AG10803 (cell line): ENCODE data around the gene PTN.
"Not testable (repeated sequence)": the region's sequence is repeated elsewhere in the genome, so short reads cannot be mapped to it uniquely, and the experiment has no call there.

Experiments used
- DNase-seq: peaks from one replicate; pipeline ENCODE4 v3.0.0; 2010; ENCODE audit warnings: low read depth
- H3K4me3 ChIP-seq: 2 replicates; pipeline ENCODE4 v1.5.1; 2011; ENCODE audit warnings: mild to moderate bottlenecking, low read length, control low read depth
- CTCF ChIP-seq: conservative IDR thresholded peaks from 2 replicates; pipeline ENCODE4 v1.5.1; 2011; ENCODE audit warnings: mild to moderate bottlenecking, low read length, control low read depth, inconsistent platforms

The PTN gene

GRCh38 chr7:137242616-137243015 lies 100.9 kb downstream of the PTN start:
- H3K4me3 ChIP-seq, result no peak overlapping the region
- no peak for DNase-seq
- no peak for TF ChIP-seq CTCF

DNA sequence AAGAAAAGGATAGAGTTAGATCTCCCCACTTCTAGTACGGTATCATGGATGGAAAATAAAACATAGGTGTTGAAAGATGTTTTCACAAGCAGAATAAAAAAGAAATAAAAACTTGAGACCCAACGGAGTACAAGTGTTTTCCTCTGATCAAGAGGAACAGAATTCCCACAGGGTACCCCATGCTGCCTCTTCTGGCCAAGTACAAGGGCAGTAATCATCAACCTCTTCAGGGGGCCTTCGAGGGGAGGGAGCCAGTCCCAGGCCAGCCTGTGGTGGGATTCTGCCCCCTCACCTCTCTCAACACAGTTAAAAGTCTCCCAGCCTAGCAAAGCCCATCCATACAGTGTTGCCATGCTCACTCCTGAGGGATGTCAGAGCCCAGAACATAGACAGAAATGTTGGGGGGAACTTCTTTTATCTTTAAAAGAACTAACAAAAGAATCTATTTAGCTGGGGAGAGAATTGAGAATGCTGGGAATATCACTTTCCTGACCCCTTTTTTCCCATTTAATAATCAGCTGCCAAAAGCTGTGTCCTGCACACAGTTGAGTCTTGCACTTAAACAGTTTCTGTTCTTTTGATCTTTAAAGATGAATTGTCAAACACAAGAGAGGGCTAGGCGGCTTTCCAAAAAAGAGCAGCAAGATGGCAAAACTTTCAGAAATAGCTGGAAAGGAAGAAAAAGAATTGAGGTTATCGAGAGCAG lies 101.7 kb downstream of the PTN start:
- TF ChIP-seq CTCF, result no peak
- H3K4me3 ChIP-seq, result no peak overlapping the region
- DNase-seq, result no peak

GRCh38 chr7:137239186-137239585 lies 104.3 kb downstream of the PTN start:
- DNase-seq, result not testable (repeated sequence)

DNA sequence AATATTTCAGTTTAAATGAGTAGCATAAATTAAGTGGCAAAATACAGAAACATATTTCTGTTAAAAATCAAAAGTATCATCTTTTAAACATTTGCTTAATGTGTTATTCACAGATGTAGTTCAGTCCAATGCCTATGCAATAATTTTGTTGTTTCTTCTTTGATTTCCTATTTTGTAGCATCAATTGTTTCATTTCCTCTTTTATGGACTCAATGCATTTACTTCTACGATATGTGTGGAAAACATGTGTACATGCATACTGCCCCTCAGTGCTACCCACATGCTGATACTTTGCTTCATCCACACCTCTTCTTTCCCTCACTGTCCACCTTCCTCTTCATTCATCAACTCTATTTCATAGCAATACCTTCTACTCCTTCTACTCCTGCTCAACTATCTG lies 108.1 kb downstream of the PTN start:
- DNase-seq, result no peak
- no peak for TF ChIP-seq CTCF
- H3K4me3 ChIP-seq, result no peak overlapping the region

More at GRCh38 chr7:137239186-137239585, 104.3 kb downstream of the PTN start:
- H3K4me3 ChIP-seq, result not testable (repeated sequence)

DNA sequence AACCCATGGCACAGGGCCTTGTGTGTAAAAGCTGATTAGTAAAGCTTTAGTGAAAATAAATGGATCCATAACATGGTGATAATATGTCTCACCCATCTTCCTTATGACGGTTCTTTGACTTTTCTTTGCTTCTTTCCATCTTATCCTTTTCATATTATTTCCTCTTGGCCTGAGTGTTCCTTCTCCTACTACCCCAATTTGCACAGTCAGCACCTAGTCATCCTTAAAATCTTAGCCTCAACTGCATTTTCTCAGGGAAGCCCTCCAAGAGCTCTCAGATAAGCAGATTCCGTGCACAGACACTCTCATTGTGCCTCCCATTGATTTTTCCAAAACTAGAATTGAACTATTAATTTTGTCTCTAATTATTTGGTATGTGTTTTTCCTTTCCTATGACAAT lies 112.4 kb downstream of the PTN start:
- no peak for TF ChIP-seq CTCF
- DNase-seq, result no peak
- no peak overlapping the region for H3K4me3 ChIP-seq

- no peak overlapping the region for H3K4me3 ChIP-seq
- no peak for TF ChIP-seq CTCF
- no peak for DNase-seq
Observed at GRCh38 chr7:137221467-137221866, 122.1 kb downstream of the PTN start.

- no peak for DNase-seq
- TF ChIP-seq CTCF, result no peak
- no peak overlapping the region for H3K4me3 ChIP-seq
Observed at GRCh38 chr7:137213744-137214143, 129.8 kb downstream of the PTN start.
